Germinal center (tissue), 1 donor: ENCODE measurements around the gene TMEM163.

Source experiments
- DNase-seq: peaks from one replicate; pipeline ENCODE4 v3.0.0; 2012; ENCODE audit warnings: mixed read lengths, low spot score

The TMEM163 gene

GRCh38 chr2:134435936-134436335, 282.9 kb downstream of the TMEM163 start:
- DNase-seq = no peak

- no peak for DNase-seq
Measured at GRCh38 chr2:134435505-134435904, 283.3 kb downstream of the TMEM163 start.

GRCh38 chr2:134433979-134434378, 284.8 kb downstream of the TMEM163 start:
- DNase-seq = no peak

- no peak for DNase-seq
Measured at GRCh38 chr2:134433469-134433868, 285.3 kb downstream of the TMEM163 start.

- no peak for DNase-seq
Measured at GRCh38 chr2:134432435-134432883, 286.3 kb downstream of the TMEM163 start.

- no peak for DNase-seq
Measured at GRCh38 chr2:134431838-134432434, 286.9 kb downstream of the TMEM163 start.

- no peak for DNase-seq
Measured at GRCh38 chr2:134429886-134430285, 288.9 kb downstream of the TMEM163 start.

- DNase-seq = no peak
Measured at GRCh38 chr2:134426721-134427120, 292.1 kb downstream of the TMEM163 start.

GRCh38 chr2:134425724-134426496, 292.9 kb downstream of the TMEM163 start:
- DNase-seq = no peak

GRCh38 chr2:134421556-134422328, 297.1 kb downstream of the TMEM163 start:
- no peak for DNase-seq

- no peak for DNase-seq
Measured at GRCh38 chr2:134420920-134421319, 297.9 kb downstream of the TMEM163 start.

GRCh38 chr2:134420259-134420658, 298.5 kb downstream of the TMEM163 start:
- no peak for DNase-seq

GRCh38 chr2:134417968-134418582, 300.7 kb downstream of the TMEM163 start:
- no peak for DNase-seq

GRCh38 chr2:134416637-134417036, 302.2 kb downstream of the TMEM163 start:
- DNase-seq = no peak

GRCh38 chr2:134416018-134416417, 302.8 kb downstream of the TMEM163 start:
- no peak for DNase-seq

GRCh38 chr2:134413912-134414311, 304.9 kb downstream of the TMEM163 start:
- no peak for DNase-seq

- no peak for DNase-seq
Measured at GRCh38 chr2:134413430-134413829, 305.4 kb downstream of the TMEM163 start.

- no peak for DNase-seq
Measured at GRCh38 chr2:134412639-134412999, 306.2 kb downstream of the TMEM163 start.

- DNase-seq = peak; percentile 85
Measured at GRCh38 chr2:134411828-134412638, 306.8 kb downstream of the TMEM163 start.

GRCh38 chr2:134411279-134411827, 307.4 kb downstream of the TMEM163 start:
- DNase-seq = no peak

GRCh38 chr2:134410831-134411231, 308.0 kb downstream of the TMEM163 start:
- DNase-seq = no peak
